Activated T-cell treated with anti-CD3 and anti-CD28 coated beads, Interleukin-2, amount 50 U/mL, for 24 hours (primary cell): ENCODE measurements around the gene INPP5A.

Source experiments
- DNase-seq: peaks from one replicate; pipeline ENCODE4 v3.0.0-alpha.2; 2020
- H3K27ac Mint-ChIP-seq: 2 replicates; pipeline ENCODE4 v1.8.0; 2020; ENCODE audit warnings: mild to moderate bottlenecking, mixed read lengths
- H3K27me3 Mint-ChIP-seq: 2 replicates; pipeline ENCODE4 v1.8.0; 2020; ENCODE audit warnings: mixed read lengths
- H3K36me3 Mint-ChIP-seq: 2 replicates; pipeline ENCODE4 v1.8.0; 2020; ENCODE audit warnings: low read depth, mixed read lengths
- H3K4me1 Mint-ChIP-seq: 2 replicates; pipeline ENCODE4 v1.8.0; 2020; ENCODE audit warnings: low read depth, mixed read lengths
- H3K4me3 Mint-ChIP-seq: 2 replicates; pipeline ENCODE4 v1.8.0; 2020; ENCODE audit warnings: mild to moderate bottlenecking, moderate library complexity, mixed read lengths
- H3K9me3 Mint-ChIP-seq: 2 replicates; pipeline ENCODE4 v1.8.0; 2020; ENCODE audit warnings: mixed read lengths

The INPP5A gene

DNA sequence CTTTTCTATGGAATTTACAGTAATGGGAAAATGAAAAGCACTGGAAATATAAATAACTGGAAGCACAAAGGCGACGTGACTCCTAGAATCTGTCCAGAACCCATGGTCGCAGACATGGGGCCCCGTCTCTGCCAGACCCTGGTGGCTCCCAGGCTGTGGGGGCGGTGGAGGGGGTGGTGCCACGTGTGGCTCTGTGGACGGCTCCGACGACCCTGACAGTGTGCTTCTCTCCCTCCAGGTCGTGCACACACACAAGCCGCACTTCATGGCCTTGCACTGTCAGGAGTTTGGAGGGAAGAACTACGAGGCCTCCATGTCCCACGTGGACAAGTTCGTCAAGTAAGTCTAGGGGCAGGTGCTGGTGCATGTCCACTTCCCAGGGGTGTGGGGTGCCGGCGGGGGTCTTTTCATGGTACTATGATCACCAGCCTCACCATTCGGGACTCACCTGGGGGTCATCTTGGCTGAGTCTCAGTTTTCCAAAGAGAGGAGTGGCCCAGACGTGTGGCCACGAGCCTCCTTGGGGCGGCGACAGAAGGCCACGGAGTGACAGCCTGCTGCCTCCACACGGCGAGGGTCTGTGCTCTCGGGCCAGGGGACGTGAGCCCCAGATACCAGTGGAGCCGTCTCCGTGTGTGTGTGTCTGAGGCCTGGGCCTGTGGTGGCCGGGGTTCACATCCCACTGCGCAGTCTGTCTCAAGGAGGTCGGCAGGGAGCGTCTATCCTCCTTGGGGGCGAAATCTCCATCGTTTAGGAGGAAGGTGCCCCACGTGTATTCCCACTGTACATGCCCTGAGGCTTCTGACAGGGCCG, 108.2 kb downstream of the INPP5A start:
- DNase-seq: no peak
- Mint-ChIP-seq H3K36me3 (peaks cover 17% of the 10 kb centered on the region), H3K9me3 (no peaks in the 10 kb centered on the region), H3K27me3 (no peaks in the 10 kb centered on the region), H3K27ac (no peak overlapping the region), H3K4me3 (no peak overlapping the region), H3K4me1 (peaks cover 8% of the 10 kb centered on the region)

DNA sequence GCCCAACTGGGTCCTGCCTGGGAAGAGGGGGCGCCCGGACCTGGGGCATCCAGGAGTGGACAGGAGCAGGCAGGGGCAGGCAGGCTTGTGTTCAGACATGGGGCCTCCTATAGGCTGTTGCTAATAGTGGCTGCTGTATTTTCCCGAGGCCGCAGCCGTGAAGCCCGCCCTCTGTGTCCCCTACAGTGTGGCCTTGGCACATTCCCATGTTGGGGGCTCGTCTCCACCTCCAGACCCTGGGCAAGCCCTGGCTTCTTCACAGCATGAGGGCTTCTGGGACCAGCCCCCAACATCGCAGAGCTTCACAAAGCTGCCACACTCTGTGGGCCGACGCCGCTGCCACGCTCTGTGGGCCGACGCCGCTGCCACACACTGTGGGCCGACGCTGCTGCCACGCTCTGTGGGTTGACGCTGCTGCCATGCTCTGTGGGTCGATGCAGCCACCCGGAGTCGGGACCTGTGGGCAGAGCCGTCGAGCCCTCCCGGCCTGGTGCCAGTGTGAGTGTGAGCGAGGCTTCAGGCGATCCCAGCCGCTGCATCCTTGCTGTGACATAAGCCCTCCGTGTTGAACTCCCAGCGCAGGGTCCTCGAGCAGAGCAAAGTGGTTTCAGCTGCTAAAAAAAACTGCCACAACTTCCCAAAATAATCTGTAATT, 109.0 kb downstream of the INPP5A start:
- Mint-ChIP-seq H3K36me3 (peaks cover 19% of the 10 kb centered on the region), H3K27me3 (no peaks in the 10 kb centered on the region), H3K9me3 (no peaks in the 10 kb centered on the region), H3K27ac (no peak overlapping the region), H3K4me1 (peaks cover 3% of the 10 kb centered on the region), H3K4me3 (no peak overlapping the region)
- no peak for DNase-seq

GRCh38 chr10:132647424-132647823, 109.8 kb downstream of the INPP5A start:
- Mint-ChIP-seq H3K4me3 (no peak overlapping the region), H3K36me3 (peaks cover 26% of the 10 kb centered on the region), H3K9me3 (no peaks in the 10 kb centered on the region), H3K4me1 (no peaks in the 10 kb centered on the region), H3K27ac (no peak overlapping the region), H3K27me3 (no peaks in the 10 kb centered on the region)
- no peak for DNase-seq

DNA sequence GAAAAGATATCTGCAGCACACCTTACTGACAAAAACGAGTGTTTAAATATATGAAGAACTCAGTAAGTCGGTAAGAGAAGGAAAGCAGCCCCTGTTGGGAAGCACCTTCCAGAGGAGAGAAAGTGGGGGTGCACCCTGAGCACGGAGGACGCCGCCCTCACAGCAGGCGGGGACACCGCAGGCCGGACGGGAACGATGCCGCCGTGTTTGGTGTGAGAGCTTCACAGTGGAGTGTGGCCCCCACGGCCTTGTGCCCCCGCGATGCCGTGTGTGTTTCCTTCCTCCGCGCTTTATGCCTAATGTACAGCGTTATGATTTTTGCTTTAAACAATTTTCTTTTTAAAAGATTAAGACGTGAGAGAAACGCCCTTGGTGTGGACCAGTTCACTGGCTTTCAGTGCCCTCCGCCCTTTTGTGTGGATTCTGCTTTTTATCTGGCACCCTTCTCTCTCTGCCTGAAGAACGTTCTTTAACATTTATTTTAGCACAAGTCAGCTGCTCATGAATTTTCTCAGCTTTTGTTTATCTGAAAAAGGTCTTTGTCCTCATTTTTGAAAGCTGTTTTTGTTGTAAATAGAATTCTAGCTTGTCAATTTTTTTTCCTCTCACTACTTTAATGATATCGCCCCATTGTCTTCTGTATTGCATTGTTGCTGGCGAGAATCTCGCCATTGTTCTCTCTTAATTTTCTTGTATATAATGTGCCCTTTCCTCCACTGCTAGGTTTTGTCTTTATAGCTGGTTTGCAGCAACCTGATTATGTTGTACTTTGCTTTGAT, 110.7 kb downstream of the INPP5A start:
- peaks cover 28% of the 10 kb centered on the region for H3K36me3 Mint-ChIP-seq
- DNase-seq: no peak
- no peaks in the 10 kb centered on the region for H3K27me3 Mint-ChIP-seq
- H3K4me1 Mint-ChIP-seq: no peaks in the 10 kb centered on the region
- H3K4me3 Mint-ChIP-seq: no peak overlapping the region
- no peak overlapping the region for H3K27ac Mint-ChIP-seq
- no peaks in the 10 kb centered on the region for H3K9me3 Mint-ChIP-seq

DNA sequence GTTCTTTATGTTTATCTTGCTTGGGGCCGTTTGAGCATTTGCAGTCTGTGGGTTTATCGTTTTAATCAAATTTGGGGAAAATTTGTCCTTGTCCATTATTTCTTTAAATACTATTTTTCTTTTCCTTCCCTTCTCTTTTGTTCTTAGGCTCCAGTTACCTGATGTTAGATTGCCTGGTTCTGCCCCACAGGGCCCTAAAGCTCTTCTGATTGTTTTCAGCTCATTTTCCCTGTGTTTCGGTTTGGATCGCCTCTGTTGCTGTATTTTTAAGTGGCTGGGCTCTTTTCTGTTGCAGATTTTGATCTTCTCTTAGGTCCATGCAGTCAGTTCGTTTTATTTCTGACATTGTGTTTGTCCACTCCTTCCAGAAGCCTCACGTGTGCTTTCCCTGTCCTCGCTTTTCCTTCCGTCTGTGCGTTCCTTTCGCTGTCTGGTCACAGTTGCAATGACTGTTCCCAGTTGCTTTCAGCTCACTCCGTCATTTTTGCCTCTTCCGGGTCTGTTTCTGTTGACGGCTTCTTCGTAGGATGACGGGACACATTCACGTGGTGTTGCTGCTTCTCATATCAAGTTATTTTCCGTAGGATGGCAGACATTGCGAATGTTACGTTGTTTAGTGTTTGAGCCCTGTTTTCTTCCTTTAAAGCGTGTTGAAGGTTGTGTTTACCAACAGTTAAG, 111.4 kb downstream of the INPP5A start:
- H3K36me3 Mint-ChIP-seq: peaks cover 30% of the 10 kb centered on the region
- H3K27ac Mint-ChIP-seq: no peak overlapping the region
- no peak for DNase-seq
- no peaks in the 10 kb centered on the region for H3K9me3 Mint-ChIP-seq
- H3K27me3 Mint-ChIP-seq: no peaks in the 10 kb centered on the region
- no peak overlapping the region for H3K4me3 Mint-ChIP-seq
- no peaks in the 10 kb centered on the region for H3K4me1 Mint-ChIP-seq

DNA sequence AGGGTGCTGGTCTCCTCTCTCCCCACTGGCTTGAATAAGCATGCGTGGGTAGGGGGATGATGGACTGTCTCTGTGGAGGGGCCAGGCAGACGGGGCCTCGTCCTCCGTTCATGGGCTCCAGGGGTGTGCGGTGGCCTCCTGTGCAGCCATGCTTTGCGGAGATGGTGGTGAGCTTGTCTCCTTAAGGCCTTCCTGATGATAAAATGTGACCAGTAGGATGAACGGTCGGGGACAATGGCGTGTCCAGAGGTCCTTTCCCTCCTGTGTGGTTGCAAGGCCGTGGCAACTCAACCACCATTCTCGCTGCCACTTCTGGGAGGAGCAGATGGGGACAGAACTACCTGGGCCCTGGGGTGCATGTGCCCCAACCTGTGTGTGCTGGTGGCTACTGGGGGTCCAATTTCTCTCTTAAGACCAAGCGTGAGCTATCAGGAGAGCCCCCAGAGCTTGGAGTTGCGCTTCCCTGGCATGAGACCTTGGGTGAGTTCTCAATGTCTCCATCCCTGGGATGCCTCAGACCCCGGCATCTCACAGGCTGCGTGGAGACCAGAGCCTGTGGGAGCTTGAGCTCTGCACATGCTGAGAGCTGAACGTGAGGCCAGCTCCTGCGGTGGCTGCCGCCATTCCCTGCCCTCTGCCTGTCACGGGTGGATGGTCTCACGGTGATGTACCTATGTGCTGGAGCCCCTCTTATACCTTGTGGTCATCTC, 112.2 kb downstream of the INPP5A start:
- Mint-ChIP-seq H3K27me3 (no peaks in the 10 kb centered on the region), H3K4me3 (no peak overlapping the region), H3K36me3 (peaks cover 32% of the 10 kb centered on the region), H3K27ac (no peak overlapping the region), H3K4me1 (peaks cover 1% of the 10 kb centered on the region), H3K9me3 (no peaks in the 10 kb centered on the region)
- no peak for DNase-seq

- H3K27ac Mint-ChIP-seq: no peak overlapping the region
- H3K36me3 Mint-ChIP-seq: peaks cover 33% of the 10 kb centered on the region
- H3K4me3 Mint-ChIP-seq: no peak overlapping the region
- H3K27me3 Mint-ChIP-seq: no peaks in the 10 kb centered on the region
- H3K4me1 Mint-ChIP-seq: peaks cover 1% of the 10 kb centered on the region
- H3K9me3 Mint-ChIP-seq: no peaks in the 10 kb centered on the region
- DNase-seq: no peak
Measured at GRCh38 chr10:132650611-132651250, 113.1 kb downstream of the INPP5A start.

- no peak overlapping the region for H3K4me3 Mint-ChIP-seq
- H3K9me3 Mint-ChIP-seq: no peaks in the 10 kb centered on the region
- H3K27me3 Mint-ChIP-seq: no peaks in the 10 kb centered on the region
- H3K27ac Mint-ChIP-seq: no peak overlapping the region
- DNase-seq: no peak
- H3K36me3 Mint-ChIP-seq: peaks cover 29% of the 10 kb centered on the region
- peaks cover 1% of the 10 kb centered on the region for H3K4me1 Mint-ChIP-seq
Measured at GRCh38 chr10:132651511-132652029, 114.0 kb downstream of the INPP5A start.

DNA sequence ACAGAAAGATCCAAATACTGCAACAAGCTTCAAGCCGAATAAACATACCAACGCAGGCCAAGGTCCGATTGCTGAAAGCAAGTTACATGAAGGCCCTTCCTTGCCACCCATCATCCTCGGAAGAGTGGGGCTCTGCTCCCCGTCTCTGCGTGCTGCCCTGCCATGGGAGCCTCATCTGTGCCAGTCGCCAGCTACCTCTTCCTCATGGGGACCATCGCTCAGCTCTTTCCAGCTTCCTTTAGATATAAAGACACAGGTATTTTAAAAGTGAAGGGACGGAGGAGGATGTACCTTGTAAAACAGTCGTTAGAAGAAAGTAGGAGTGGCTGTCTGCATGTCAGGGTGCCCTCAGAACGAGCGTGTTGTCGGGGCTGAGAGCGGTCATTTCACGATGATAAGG, 114.9 kb downstream of the INPP5A start:
- H3K4me1 Mint-ChIP-seq: peaks cover 1% of the 10 kb centered on the region

GRCh38 chr10:132652936-132653590, 115.5 kb downstream of the INPP5A start:
- Mint-ChIP-seq H3K4me3 (no peak overlapping the region), H3K27ac (no peak overlapping the region), H3K4me1 (peaks cover 1% of the 10 kb centered on the region), H3K9me3 (no peaks in the 10 kb centered on the region), H3K36me3 (peaks cover 27% of the 10 kb centered on the region), H3K27me3 (no peaks in the 10 kb centered on the region)
- DNase-seq: no peak

More for the DNA sequence above, 114.9 kb downstream of the INPP5A start:
- H3K36me3 Mint-ChIP-seq: peaks cover 25% of the 10 kb centered on the region
- no peak overlapping the region for H3K27ac Mint-ChIP-seq
- H3K27me3 Mint-ChIP-seq: no peaks in the 10 kb centered on the region
- no peak overlapping the region for H3K4me3 Mint-ChIP-seq
- no peak for DNase-seq
- H3K9me3 Mint-ChIP-seq: no peaks in the 10 kb centered on the region

GRCh38 chr10:132653721-132654120, 116.1 kb downstream of the INPP5A start:
- H3K9me3 Mint-ChIP-seq: no peaks in the 10 kb centered on the region
- no peak for DNase-seq
- peaks cover 33% of the 10 kb centered on the region for H3K36me3 Mint-ChIP-seq
- H3K4me1 Mint-ChIP-seq: peaks cover 1% of the 10 kb centered on the region
- no peaks in the 10 kb centered on the region for H3K27me3 Mint-ChIP-seq
- H3K27ac Mint-ChIP-seq: no peak overlapping the region
- no peak overlapping the region for H3K4me3 Mint-ChIP-seq

DNA sequence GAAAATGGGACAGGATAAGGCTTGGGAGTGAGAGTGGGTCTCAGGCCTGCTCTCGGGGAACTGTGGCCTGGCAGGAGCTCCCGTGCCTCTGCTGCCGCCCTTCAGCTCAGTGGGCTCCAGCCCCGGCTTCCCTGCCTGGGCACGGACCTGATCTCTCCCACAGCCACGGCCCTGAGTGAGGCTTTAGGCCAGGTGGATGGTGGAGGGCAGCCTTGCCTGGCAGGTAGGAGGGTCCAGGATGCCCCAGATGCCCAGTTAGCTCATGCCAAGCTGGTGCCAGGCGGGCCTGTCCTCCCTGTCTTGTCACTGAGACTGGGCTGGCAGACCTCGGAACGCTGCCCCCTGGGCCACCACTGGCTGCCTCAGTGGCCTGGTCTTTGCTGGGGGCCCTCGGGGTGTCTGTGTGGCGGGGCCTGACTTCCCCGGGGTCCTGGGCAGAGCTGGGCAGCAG, 116.6 kb downstream of the INPP5A start:
- H3K36me3 Mint-ChIP-seq: peaks cover 36% of the 10 kb centered on the region
- no peaks in the 10 kb centered on the region for H3K27me3 Mint-ChIP-seq
- H3K4me3 Mint-ChIP-seq: no peak overlapping the region
- no peak for DNase-seq
- peaks cover 1% of the 10 kb centered on the region for H3K4me1 Mint-ChIP-seq
- no peaks in the 10 kb centered on the region for H3K9me3 Mint-ChIP-seq
- H3K27ac Mint-ChIP-seq: no peak overlapping the region
